Measurements from ENCODE around the gene ZNF786. TPM values are rescaled to one million over a fixed set of nuclear protein-coding genes. Genes with fewer than 3 reads are reported as not detected.

ZNF786 gene
- total RNA-seq, 1 experiment from 2014 or later, result 8.5 TPM

- no peak overlapping the region for H3K27ac ChIP-seq (ENCODE audit: low read depth, low read length)
- RAD21 ChIA-PET (ENCODE audit: low non-redundant PET in 1 of 2, low total read pairs in 2 of 2, uncharacterized antibody in 2 of 2, unreplicated experiment in 2 of 2), result no interaction called here
Observed at GRCh38 chr7:149081914-149082313, 8.6 kb downstream of the ZNF786 start.

GRCh38 chr7:149077594-149077993 is 12.9 kb downstream of the ZNF786 start:
- 0 out of 2 replicates have a peak, but pooled peaks cover 4% of the 10 kb centered on the region for H4K20me1 ChIP-seq (ENCODE audit: insufficient read depth)
- H3K79me2 ChIP-seq (ENCODE audit: insufficient read depth, low read length), result peaks cover 23% of the 10 kb centered on the region
- H3K36me3 ChIP-seq (ENCODE audit: control insufficient read depth in 1 of 2, insufficient read depth in 2 of 2, low read length in 2 of 2), result peaks cover 0 to 15% of the 10 kb centered on the region in 2 experiments; a peak in 1 of 4 replicates
- no peak overlapping the region for H3K4me2 ChIP-seq (ENCODE audit: low read length)
- no peaks in the 10 kb centered on the region for H3K9me2 ChIP-seq (ENCODE audit: insufficient read depth)
- H3K27ac ChIP-seq (ENCODE audit: low read depth, low read length), result no peak overlapping the region
- no peaks in the 10 kb centered on the region for H3K27me3 ChIP-seq (ENCODE audit: insufficient read depth, low read length)
- POLR2A ChIA-PET, result no interaction called here
- TF ChIP-seq ATF3 (IDR thresholded peaks at IDR 0.05) (no peak), SRF (IDR thresholded peaks at IDR 0.05; ENCODE audit: low read depth) (no peak), EGR1 (IDR thresholded peaks at IDR 0.05; ENCODE audit: low read depth) (no peak), EZH2phosphoT487 (IDR thresholded peaks at IDR 0.05; ENCODE audit: borderline replicate concordance) (no peak), ZNF274 (IDR thresholded peaks at IDR 0.05; ENCODE audit: low read depth, low read length) (no peak), ZBTB33 (IDR thresholded peaks at IDR 0.05; ENCODE audit: extremely low read depth, insufficient replicate concordance, low read length) (no peak), POLR2AphosphoS5 (IDR thresholded peaks at IDR 0.05; ENCODE audit: low read depth, low read length) (no peak), CEBPB (IDR thresholded peaks at IDR 0.05; ENCODE audit: low read depth) (no peak), REST (IDR thresholded peaks at IDR 0.05; ENCODE audit: low read depth) (no peak), TCF7L2 (IDR thresholded peaks at IDR 0.05; ENCODE audit: borderline replicate concordance, extremely low read depth, insufficient read depth, insufficient read length) (no peak)
- H3K4me3 ChIP-seq (replicated peaks in 1 of 2; ENCODE audit: low read depth in 1 of 2, low read length in 2 of 2), result no peak overlapping the region
- H3K9me3 ChIP-seq (ENCODE audit: control insufficient read depth in 1 of 2, insufficient read depth in 1 of 2, low read depth in 1 of 2, low read length in 2 of 2), result no peaks in the 10 kb centered on the region
- no peak for ATAC-seq
- no peak for DNase-seq (ENCODE audit: low read depth, low spot score)
- intact Hi-C loops (cut with micrococcal nuclease), result no loop called here
- peaks cover 4 to 7% of the 10 kb centered on the region in 2 experiments; a peak in 3 of 4 replicates for H3K4me1 ChIP-seq (ENCODE audit: control insufficient read depth in 1 of 2, insufficient read depth in 2 of 2, low read length in 2 of 2)
- no TSS peak for BruUV-seq (replicated peaks)
- CTCF ChIA-PET, result interaction anchor here (1.7 kb wide), 1 partner anchor 12 kb away, joined by 5 read pairs; no protein-coding TSS in a partner anchor
- RAD21 ChIA-PET (ENCODE audit: low non-redundant PET in 1 of 2, low total read pairs in 2 of 2, uncharacterized antibody in 2 of 2, unreplicated experiment in 2 of 2), result no interaction called here
- H3K9ac ChIP-seq (ENCODE audit: low read length), result no peak overlapping the region
- H2AFZ ChIP-seq (ENCODE audit: low read depth, low read length, poor library complexity, severe bottlenecking), result no peak overlapping the region

More at GRCh38 chr7:149081914-149082313, 8.6 kb downstream of the ZNF786 start:
- H3K79me2 ChIP-seq (ENCODE audit: insufficient read depth, low read length), result peaks cover 18% of the 10 kb centered on the region
- H3K27me3 ChIP-seq (ENCODE audit: insufficient read depth, low read length), result no peaks in the 10 kb centered on the region
- H3K9me2 ChIP-seq (ENCODE audit: insufficient read depth), result no peaks in the 10 kb centered on the region
- POLR2A ChIA-PET, result no interaction called here
- 0 out of 2 replicates have a peak, but pooled peaks cover 4% of the 10 kb centered on the region for H4K20me1 ChIP-seq (ENCODE audit: insufficient read depth)
- no peak for ATAC-seq
- no peaks in the 10 kb centered on the region for H3K9me3 ChIP-seq (ENCODE audit: control insufficient read depth in 1 of 2, insufficient read depth in 1 of 2, low read depth in 1 of 2, low read length in 2 of 2)
- no peak overlapping the region for H3K4me2 ChIP-seq (ENCODE audit: low read length)
- H3K9ac ChIP-seq (ENCODE audit: low read length), result no peak overlapping the region
- no peak overlapping the region for H2AFZ ChIP-seq (ENCODE audit: low read depth, low read length, poor library complexity, severe bottlenecking)
- intact Hi-C loops (cut with micrococcal nuclease), result no loop called here
- CTCF ChIA-PET, result no interaction called here
- no TSS peak for BruUV-seq (replicated peaks)
- peaks cover 0 to 6% of the 10 kb centered on the region in 2 experiments; a peak in 1 of 4 replicates for H3K36me3 ChIP-seq (ENCODE audit: control insufficient read depth in 1 of 2, insufficient read depth in 2 of 2, low read length in 2 of 2)
- no peak for DNase-seq (ENCODE audit: low read depth, low spot score)
- H3K4me1 ChIP-seq (ENCODE audit: control insufficient read depth in 1 of 2, insufficient read depth in 2 of 2, low read length in 2 of 2), result no peaks in the 10 kb centered on the region
- H3K4me3 ChIP-seq (replicated peaks in 1 of 2; ENCODE audit: low read depth in 1 of 2, low read length in 2 of 2), result no peak overlapping the region
- no peak for TF ChIP-seq YY1 (IDR thresholded peaks at IDR 0.05; ENCODE audit: extremely low read depth, insufficient replicate concordance, low read depth, low read length)
- TF ChIP-seq ATF3 (IDR thresholded peaks at IDR 0.05), result no peak
- no peak for TF ChIP-seq FOSL1 (IDR thresholded peaks at IDR 0.05; ENCODE audit: low read depth)
- no peak for TF ChIP-seq ZNF274 (IDR thresholded peaks at IDR 0.05; ENCODE audit: low read depth, low read length)
- no peak for TF ChIP-seq POLR2AphosphoS5 (IDR thresholded peaks at IDR 0.05; ENCODE audit: low read depth, low read length)
- TF ChIP-seq CBX3 (IDR thresholded peaks at IDR 0.05; ENCODE audit: low read depth), result no peak

All from HCT116 (cell line).